HG03457 (cell line): ENCODE results near the gene UGT2A1.

ENCODE experiments used
- ATAC-seq: cut with Tn5 transposase; IDR thresholded peaks from one replicate; pipeline ENCODE4 v1.9.1; 2021; ENCODE audit warnings: moderate number of reproducible peaks; ENCODE audit not compliant: unreplicated experiment

The UGT2A1 gene

GRCh38 chr4:69591364-69591763, 61.7 kb downstream of the UGT2A1 start:
- no peak for ATAC-seq

- no peak for ATAC-seq
Observed at GRCh38 chr4:69589884-69590283, 63.2 kb downstream of the UGT2A1 start.

GRCh38 chr4:69584135-69584534, 68.9 kb downstream of the UGT2A1 start:
- ATAC-seq = no peak

- no peak for ATAC-seq
Observed at GRCh38 chr4:69583543-69583942, 69.5 kb downstream of the UGT2A1 start.

GRCh38 chr4:69577245-69577644, 75.8 kb downstream of the UGT2A1 start:
- no peak for ATAC-seq

- ATAC-seq = no peak
Observed at GRCh38 chr4:69576251-69576877, 76.7 kb downstream of the UGT2A1 start.

GRCh38 chr4:69568787-69569186, 84.3 kb downstream of the UGT2A1 start:
- no peak for ATAC-seq

GRCh38 chr4:69563424-69563823, 89.6 kb downstream of the UGT2A1 start:
- ATAC-seq = no peak

- no peak for ATAC-seq
Observed at GRCh38 chr4:69549651-69550050, 103.4 kb downstream of the UGT2A1 start.

- ATAC-seq = no peak
Observed at GRCh38 chr4:69546134-69546765, 106.8 kb downstream of the UGT2A1 start.
